ENCODE results near the gene HOXC10.

DNA sequence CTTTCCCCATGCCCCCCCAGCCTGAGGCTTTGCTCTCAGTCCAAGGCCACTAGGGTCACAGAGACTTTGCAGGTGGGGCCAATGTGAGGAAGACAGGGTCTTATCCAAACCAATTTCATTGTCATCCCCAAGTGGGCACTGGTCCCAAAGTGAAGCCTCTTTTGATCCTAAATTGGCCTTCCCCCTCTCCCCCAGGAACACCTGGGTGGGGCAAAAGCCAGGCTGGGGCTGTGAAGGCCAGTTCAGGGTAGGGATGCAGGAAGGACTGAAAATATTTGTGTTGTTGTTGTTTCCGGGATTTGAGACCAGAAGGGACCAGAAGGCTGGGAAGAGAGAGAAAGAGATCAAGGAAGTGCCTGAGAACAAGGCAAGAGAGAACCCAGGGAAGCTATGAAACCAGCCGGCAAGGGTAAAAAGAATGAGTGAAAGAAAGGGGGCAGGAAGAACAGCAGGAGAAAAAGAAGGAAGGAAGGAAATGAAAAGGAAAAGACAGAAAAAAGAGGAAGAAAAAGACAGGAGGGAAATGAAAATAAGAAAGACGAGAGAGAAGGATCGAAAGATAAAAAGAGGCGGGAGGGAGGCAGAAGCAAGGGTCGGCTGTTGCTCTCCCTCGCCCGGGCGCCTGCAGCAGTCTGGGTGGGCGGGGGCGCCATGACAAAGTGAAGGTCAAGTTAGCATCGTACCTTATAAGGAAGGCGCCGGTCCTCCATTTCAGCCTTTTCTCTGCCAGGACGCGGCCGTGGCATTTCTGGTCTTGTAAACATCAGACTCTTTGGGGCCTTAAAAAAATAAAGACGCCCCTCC is 19.5 kb upstream of the HOXC10 start:
- TF ChIP-seq, protein P1, sequence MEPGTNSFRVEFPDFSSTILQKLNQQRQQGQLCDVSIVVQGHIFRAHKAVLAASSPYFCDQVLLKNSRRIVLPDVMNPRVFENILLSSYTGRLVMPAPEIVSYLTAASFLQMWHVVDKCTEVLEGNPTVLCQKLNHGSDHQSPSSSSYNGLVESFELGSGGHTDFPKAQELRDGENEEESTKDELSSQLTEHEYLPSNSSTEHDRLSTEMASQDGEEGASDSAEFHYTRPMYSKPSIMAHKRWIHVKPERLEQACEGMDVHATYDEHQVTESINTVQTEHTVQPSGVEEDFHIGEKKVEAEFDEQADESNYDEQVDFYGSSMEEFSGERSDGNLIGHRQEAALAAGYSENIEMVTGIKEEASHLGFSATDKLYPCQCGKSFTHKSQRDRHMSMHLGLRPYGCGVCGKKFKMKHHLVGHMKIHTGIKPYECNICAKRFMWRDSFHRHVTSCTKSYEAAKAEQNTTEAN (CRISPR knock-in tag; IDR thresholded peaks at IDR 0.05), result no peak
- TF ChIP-seq, protein P2, sequence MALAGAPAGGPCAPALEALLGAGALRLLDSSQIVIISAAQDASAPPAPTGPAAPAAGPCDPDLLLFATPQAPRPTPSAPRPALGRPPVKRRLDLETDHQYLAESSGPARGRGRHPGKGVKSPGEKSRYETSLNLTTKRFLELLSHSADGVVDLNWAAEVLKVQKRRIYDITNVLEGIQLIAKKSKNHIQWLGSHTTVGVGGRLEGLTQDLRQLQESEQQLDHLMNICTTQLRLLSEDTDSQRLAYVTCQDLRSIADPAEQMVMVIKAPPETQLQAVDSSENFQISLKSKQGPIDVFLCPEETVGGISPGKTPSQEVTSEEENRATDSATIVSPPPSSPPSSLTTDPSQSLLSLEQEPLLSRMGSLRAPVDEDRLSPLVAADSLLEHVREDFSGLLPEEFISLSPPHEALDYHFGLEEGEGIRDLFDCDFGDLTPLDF (CRISPR knock-in tag; IDR thresholded peaks at IDR 0.05), result no peak
- no peak for TF ChIP-seq MYBL2 (CRISPR knock-in tag; IDR thresholded peaks at IDR 0.05)
- no peak for TF ChIP-seq CBFB (CRISPR knock-in tag; IDR thresholded peaks at IDR 0.05; ENCODE audit: low read depth)
